Fibroblast of pulmonary artery (primary cell): Measurements from ENCODE around the gene KIRREL1.

Experiments
- DNase-seq: peaks from one replicate; pipeline ENCODE4 v3.0.0-alpha.2; 2010; ENCODE audit warnings: low read depth
- H3K4me3 ChIP-seq: replicated peaks from 2 replicates; pipeline ENCODE4 v1.5.1; 2011; ENCODE audit warnings: low read depth, mild to moderate bottlenecking, control low read depth, low read length, moderate library complexity
- CTCF ChIP-seq: IDR thresholded peaks from 2 replicates; pipeline ENCODE4 v1.5.1; 2011; ENCODE audit warnings: mild to moderate bottlenecking, control low read depth, low read length, inconsistent platforms; ENCODE audit errors: missing control alignments

KIRREL1 gene

GRCh38 chr1:158038793-158039192, 45.3 kb downstream of the KIRREL1 start:
- DNase-seq: no peak
- no peak for TF ChIP-seq CTCF
- H3K4me3 ChIP-seq: no peak overlapping the region

- DNase-seq: peak; percentile 24
- no peak overlapping the region for H3K4me3 ChIP-seq
- TF ChIP-seq CTCF: no peak
These were observed 45.9 kb downstream of the KIRREL1 start for GRCh38 chr1:158039380-158039779.

- TF ChIP-seq CTCF: no peak
- DNase-seq: no peak
- no peak overlapping the region for H3K4me3 ChIP-seq
These were observed 46.9 kb downstream of the KIRREL1 start for GRCh38 chr1:158040323-158040722.

- DNase-seq: no peak
- TF ChIP-seq CTCF: no peak
- H3K4me3 ChIP-seq: no peak overlapping the region
These were observed 49.8 kb downstream of the KIRREL1 start for GRCh38 chr1:158043232-158043631.

- TF ChIP-seq CTCF: no peak
- no peak overlapping the region for H3K4me3 ChIP-seq
- peak; percentile 89 for DNase-seq
These were observed 52.2 kb downstream of the KIRREL1 start for GRCh38 chr1:158045639-158046038.

DNA sequence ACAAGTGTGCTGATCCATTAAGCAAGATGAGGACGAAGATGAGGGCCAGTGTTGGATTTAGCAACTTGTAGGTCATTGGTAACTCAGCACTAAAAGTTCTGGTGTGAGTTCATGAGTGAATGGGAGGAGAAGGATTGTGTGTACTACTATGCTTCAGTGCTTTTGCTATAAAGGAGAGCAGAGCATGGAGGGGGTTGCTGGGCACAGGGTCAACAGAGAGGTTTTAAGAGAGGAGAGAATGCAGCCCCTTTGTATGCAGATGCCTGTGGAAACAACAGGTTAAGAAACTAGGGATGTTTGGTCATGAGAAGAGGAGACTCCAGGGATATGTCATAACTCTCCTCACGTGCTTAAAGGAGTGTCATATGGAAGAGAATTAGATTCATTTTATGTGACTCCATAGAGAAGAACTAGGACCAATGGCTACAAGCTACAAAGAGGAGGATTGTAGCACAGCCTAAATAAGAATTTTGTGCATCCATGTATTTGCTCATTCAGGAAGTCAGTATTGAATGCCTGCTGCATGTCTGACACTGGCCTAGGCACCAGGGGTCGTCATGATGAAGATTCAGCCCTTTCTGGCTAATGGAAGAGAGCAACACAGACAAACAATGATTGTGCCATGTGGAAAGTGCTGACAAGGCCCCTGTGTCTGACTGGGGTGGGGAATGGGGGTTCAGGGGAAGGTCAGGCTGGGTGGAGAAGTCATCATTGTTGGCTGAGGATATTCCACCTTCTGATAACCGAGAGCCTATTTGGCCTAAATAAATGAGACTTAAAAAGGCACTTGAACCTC, 53.5 kb downstream of the KIRREL1 start:
- no peak overlapping the region for H3K4me3 ChIP-seq
- no peak for TF ChIP-seq CTCF
- DNase-seq: no peak
